Stimulated activated CD4-positive, alpha-beta T cell treated with anti-CD3 and anti-CD28 coated beads, Interleukin-12 subunit alpha, Interleukin-12 subunit beta, amount 100 ng/mL, for 4 hours (primary cell): ENCODE measurements around the gene COL23A1.

Experiments used
- DNase-seq: peaks from one replicate; pipeline ENCODE4 v3.0.0-alpha.2; 2020

Gene COL23A1

GRCh38 chr5:178431063-178431781 lies 159.0 kb downstream of the COL23A1 start:
- no peak for DNase-seq

DNA sequence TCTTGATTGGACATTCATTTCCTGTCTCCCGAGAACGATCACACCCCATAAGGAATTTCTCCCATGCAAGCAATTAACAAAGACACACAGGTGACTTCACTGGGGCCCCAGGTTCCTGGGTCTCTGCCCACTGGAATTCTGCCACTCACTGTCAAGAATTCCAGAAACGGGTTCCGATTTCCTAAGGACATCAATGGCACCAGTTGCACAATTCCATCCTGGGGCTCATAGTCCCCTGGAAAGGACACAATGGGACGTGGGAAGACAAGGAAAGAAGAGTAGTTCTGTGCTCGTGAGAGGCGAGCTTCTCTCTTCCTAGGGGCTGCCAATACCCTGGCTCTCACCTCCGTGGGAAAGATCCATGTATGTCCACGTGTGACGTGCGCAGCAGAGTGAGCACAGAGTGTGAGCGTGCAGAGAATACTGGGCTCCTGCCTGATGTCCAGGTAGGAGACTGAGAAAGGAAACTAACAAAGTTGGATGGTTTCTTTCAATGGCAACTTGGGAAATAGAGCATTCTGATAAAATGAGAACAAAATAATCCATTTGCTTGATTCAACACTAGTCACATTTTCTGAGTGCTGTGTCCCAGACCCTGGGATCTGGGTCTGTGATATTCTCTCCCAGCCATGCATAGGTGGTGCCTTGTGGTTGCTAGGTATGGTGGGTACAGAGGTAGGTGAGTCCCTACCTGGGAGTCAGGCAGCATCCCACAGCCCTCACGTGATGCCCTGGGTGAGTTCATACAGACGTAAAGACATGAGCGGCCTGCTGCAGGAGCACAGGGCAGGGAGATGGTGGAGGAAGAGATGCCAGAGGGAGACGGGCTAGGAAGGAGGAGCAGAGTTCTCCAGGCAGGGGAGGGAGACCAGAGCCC lies 159.8 kb downstream of the COL23A1 start:
- DNase-seq = no peak

GRCh38 chr5:178429491-178430185 lies 160.6 kb downstream of the COL23A1 start:
- DNase-seq = no peak

GRCh38 chr5:178429156-178429468 lies 161.1 kb downstream of the COL23A1 start:
- DNase-seq = no peak

DNA sequence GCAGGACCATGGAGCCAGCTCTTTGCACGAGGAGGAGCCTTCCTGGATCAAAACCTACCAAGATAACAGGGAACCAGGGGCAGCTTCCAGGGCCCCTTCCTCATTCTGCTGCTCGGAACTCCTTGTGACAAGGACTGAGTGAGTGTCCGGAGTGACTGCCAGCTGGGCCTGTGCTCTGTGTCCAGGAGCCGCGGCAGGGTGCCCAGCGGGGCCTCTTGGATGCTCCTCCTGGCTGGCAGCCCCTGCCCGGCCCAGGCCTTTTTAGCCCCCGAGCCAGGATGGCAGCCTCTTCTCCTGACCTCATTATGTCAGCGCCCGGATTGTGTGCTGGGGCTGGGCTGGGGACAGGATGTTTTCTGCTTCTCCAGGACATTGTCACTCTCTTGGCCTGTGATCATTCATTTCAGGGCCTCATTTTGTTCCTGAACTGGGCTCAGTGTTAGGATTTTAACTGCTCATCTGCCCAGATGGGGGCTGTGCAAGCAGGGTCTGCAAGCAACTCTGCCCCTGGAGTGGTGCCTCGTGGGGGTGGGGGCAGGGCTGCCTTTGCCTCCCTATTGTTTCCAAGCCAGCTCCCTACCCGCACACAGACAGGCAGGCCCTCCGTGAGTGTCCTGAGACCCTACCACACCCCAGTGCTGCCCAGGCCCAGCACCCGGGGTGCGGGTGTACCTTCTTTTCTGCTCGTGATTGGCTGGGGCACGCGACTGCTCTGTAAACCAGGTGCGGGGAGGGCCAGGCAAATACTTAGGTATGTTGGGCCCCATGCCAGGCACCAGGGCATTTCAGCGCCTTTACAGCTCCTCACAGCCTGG lies 161.6 kb downstream of the COL23A1 start:
- no peak for DNase-seq

DNA sequence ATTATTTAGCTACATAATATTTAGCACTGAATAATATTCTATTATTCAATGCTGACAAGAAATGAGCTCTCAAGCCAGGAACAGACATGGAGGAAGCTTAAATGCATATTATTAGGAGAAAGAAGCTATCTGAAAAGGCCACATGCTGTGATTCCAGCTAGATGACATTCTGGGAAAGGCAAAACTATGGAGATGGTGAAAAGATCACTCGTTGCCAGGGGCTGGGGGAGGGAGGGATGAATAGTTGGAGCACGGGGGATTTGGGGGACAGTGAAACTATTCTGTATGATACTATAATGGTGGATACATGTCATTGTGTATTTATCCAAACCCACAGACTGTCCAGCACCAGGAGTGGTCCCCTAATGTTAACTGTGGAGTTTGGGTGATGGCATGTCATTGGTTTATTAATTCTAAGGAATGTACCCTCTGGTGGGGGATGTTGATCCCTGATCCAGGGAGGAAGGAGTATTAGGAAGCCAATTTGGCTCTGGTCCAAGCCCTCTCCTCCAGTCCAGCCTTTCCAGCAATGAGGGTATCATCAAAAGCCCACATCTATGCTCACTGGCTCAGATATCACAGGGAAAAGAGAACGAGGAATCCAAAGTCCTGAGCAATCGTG lies 162.5 kb downstream of the COL23A1 start:
- no peak for DNase-seq

DNA sequence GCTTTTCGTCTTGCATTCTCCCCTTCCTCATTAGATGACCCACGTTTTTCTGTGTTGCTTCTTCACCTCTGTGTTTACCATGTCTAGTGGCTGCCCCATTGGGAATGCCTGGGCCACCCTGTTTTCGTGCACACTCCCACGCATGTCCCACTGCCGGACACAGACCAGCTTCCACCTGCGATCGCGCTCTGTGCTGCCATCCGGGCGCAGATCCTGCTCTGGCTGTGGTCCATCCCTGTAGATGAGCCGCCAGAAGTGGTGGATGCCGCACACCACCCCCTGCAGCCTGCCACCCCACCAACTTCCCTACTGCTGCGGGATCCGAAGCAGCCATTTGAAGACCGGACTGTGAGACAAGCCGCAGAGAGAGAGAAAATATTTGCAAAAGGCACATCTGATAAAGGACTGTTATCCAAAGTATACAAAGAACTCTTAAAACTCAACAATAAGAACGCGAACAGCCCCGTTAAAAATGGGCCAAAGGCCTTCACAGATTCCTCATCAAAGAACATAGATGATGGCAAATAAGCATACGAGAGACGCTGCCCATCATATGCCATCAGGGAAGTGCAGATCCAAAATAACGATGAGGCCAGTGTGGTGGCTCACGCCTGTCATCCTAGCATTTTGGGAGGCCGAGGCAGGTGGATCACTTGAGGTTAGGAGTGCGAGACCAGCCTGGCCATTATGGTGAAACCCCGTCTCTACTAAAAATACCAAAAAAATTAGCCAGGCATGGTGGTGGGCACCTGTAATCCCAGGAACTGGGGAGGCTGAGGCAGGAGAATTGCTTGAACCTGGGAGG lies 163.7 kb downstream of the COL23A1 start:
- no peak for DNase-seq

DNA sequence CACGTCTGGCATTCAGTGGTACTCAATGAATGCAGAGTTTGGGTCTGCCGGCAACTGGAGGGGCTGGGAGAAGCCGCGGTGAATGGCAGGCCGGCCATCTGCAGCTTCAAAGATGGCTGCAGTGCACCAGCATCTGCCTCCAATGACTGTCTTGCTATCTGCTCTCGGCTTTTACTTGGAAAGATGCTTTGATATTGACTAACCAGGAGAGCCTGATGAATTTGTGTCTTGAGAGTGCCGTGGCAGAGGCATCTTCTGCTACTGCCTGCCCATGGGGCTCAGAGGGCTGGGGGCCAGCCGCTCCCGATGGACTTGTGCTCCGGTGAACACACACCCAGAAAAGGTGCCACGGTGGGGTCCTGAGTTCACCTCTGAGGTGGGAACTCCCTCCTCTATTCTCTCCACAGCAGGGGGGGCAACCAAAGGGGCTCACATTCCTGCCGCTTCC lies 164.5 kb downstream of the COL23A1 start:
- no peak for DNase-seq

- no peak for DNase-seq
Measured at GRCh38 chr5:178424810-178425177, 165.4 kb downstream of the COL23A1 start.

DNA sequence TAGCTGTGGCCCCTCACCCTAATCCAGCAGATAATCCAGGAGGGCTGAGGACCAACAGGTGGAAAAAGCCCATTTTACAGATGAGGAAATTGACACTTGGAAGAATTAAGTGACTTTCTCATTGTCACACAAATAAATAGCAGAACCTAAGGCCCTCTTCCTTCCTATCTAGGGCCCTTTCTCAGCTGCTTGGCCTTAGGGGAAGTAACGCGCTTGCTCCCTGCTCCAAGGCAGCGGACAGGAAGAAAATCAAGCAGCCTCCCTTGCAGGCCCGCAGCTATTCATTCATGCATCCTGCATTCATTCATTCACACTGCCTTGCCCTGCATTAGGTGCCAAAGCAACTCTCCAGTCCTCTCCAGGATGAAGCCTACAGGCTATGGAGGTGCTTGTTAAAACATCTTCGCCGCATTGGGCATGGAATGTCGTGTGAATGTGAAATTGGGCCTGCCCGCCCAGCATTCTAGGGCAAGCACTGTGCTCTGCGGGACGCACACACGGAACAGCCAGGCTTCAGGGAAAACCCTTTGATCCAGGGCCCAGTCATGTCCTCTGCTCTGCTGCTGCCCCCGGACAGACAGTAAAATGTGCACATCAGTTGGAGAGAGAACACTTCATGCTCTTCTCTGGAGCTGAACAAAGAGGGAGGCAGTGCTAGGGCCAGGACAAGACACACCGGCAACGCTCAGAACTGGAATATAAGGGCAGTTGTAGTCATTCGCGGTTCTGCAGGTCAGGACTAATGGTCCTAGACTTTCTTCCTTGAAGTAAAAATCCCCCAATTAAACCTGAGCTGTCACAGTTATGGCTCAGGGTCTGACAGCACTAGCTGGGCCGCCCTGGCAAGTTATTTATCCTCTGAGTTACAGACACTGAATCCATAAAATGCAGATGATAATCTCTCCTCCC lies 166.0 kb downstream of the COL23A1 start:
- DNase-seq = no peak

GRCh38 chr5:178423431-178423830 lies 166.8 kb downstream of the COL23A1 start:
- no peak for DNase-seq

- no peak for DNase-seq
Measured at GRCh38 chr5:178422400-178422775, 167.8 kb downstream of the COL23A1 start.

- DNase-seq = no peak
Measured at GRCh38 chr5:178421699-178422399, 168.3 kb downstream of the COL23A1 start.

- DNase-seq = no peak
Measured at GRCh38 chr5:178421128-178421527, 169.1 kb downstream of the COL23A1 start.

- no peak for DNase-seq
Measured at GRCh38 chr5:178420354-178420781, 169.8 kb downstream of the COL23A1 start.

GRCh38 chr5:178419651-178420050 lies 170.5 kb downstream of the COL23A1 start:
- DNase-seq = no peak

- DNase-seq = no peak
Measured at GRCh38 chr5:178419196-178419595, 171.0 kb downstream of the COL23A1 start.

GRCh38 chr5:178418471-178419010 lies 171.7 kb downstream of the COL23A1 start:
- DNase-seq = no peak

DNA sequence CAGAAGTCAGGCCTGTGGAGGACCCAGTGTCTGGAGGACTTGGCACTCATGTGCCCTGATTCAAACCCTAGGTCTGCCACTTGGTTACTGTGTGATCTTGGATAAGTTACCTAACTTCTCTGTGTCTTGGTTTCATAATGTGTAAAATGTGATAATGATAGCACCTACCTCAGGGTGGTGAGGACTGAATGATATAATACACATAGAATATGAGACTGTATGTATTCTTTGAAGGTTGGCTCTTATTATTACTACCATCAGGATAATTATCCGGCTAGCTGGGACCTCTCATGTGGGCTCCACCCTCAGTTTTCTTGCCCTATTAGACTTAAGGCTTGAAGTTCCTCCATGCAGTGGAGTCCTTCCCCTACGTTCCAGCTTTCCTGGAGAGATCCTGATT lies 172.2 kb downstream of the COL23A1 start:
- no peak for DNase-seq
